Kidney epithelial cell (primary cell): ENCODE data around the gene FBLN2. TPM values are rescaled to one million over a fixed set of nuclear protein-coding genes. Genes with fewer than 3 reads are reported as not detected.

Experiments used
- DNase-seq: peaks from one replicate; pipeline ENCODE4 v3.0.0-alpha.2; 2010; ENCODE audit warnings: low read depth
- H3K27me3 ChIP-seq: 2 replicates; pipeline ENCODE4 v1.6.0; 2011; ENCODE audit warnings: low read length; ENCODE audit not compliant: control insufficient read depth, insufficient read depth
- H3K36me3 ChIP-seq: 2 replicates; pipeline ENCODE4 v1.5.1; 2011; ENCODE audit warnings: low read length; ENCODE audit not compliant: control insufficient read depth, insufficient read depth
- H3K4me3 ChIP-seq: 2 replicates; pipeline ENCODE4 v1.5.1; 2011; ENCODE audit warnings: low read depth, mild to moderate bottlenecking, control low read depth, low read length
- total RNA-seq: library from RNA; depleted of rRNA; stranded (reverse); fragments of >200 nt; gene quantifications from 2 replicates; pipeline ENCODE4 v1.2.3, GENCODE V29; 2015
- TF ChIP-seq, protein P1 (sequence below): IDR thresholded peaks from 2 replicates; pipeline ENCODE4 v1.5.1; 2011; ENCODE audit warnings: mild to moderate bottlenecking, moderate library complexity, low read length, control low read depth, inconsistent platforms; ENCODE audit not compliant: insufficient read depth, poor library complexity, severe bottlenecking

FBLN2 gene
- total RNA-seq, 1 donor from 2014 or later, result 6.7 TPM

DNA sequence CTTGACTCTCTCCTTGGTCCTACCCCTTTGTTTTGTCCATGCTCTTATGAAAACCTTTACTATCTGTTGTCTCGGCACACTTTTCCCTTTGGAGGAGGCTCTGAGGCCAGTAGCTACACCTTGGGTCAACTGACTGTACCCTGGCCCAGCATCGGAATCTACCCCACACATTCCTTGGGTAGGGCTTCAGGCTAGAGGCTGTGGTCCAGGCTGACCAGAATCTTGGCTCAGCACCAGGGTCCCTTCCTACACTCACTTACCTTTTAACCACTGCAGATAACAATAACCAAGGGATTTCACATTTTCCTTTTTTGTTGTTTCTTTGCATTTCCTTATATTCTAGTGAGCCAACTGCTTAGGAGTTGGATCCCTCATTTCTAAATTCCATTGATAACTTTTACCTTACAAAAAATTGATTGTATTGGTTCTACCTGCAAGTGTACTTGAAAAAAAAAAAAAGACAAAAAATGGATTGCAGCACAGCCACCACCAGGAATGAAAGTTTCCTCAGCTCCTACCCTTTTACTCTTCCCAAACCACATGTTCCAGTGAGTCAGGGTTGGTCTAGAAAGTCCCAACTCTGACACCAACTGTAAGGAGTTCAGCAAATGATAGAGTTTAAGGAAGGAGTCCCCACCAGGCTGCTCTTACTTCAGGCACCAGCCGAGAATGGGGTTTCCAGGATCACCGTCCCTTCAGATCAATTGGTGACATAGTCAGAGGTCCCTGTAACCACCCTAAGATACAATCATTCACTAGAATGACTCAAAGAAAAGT is 95.6 kb downstream of the FBLN2 start:
- Histone ChIP-seq H3K27me3 (peaks cover 18% of the 10 kb centered on the region), H3K4me3 (no peak overlapping the region), H3K36me3 (no peaks in the 10 kb centered on the region)
- no peak for DNase-seq
- TF ChIP-seq, protein P1, sequence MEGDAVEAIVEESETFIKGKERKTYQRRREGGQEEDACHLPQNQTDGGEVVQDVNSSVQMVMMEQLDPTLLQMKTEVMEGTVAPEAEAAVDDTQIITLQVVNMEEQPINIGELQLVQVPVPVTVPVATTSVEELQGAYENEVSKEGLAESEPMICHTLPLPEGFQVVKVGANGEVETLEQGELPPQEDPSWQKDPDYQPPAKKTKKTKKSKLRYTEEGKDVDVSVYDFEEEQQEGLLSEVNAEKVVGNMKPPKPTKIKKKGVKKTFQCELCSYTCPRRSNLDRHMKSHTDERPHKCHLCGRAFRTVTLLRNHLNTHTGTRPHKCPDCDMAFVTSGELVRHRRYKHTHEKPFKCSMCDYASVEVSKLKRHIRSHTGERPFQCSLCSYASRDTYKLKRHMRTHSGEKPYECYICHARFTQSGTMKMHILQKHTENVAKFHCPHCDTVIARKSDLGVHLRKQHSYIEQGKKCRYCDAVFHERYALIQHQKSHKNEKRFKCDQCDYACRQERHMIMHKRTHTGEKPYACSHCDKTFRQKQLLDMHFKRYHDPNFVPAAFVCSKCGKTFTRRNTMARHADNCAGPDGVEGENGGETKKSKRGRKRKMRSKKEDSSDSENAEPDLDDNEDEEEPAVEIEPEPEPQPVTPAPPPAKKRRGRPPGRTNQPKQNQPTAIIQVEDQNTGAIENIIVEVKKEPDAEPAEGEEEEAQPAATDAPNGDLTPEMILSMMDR, result no peak

DNA sequence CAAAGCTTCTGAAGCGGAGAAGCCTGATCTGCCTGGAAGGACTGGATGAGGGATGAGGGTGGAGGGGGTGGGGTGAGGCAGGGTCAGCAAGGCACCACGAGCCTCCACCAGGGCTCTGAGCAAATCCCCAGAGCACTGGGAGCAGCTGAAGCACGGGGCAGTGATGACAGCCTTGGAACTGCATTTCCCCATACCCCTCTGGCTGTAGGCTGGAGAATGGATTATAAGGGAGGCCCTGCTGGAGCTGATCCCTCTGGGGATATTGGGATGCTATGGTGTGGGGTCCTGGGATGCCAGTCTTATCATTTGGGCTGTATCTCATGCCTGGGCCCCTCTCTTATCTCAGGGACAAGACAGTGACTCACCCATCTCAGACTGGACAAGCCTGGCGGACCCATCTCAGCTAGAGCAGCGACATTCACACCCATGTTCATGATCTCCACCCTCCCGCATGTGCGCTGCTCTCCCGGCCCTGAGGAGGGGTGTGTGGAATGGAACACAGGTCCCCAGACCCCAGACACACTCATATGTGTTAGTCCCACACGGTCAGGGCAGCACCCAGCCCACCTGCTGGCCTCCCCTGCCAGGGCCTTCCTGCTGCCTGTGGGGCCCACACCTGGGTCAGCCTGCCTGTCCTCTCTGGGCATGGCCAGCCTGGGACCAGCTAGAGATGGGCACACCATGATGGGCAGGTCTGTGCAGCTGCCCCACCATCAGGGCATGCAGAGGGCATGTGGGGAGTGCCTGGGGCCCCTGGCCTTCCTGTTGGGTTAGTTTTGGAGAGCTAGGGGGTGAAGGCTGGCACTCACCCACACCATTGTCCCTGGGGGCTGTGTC is 97.1 kb downstream of the FBLN2 start:
- DNase-seq, result no peak
- peaks cover 18% of the 10 kb centered on the region for H3K27me3 ChIP-seq
- H3K4me3 ChIP-seq, result no peak overlapping the region
- TF ChIP-seq, protein P1, result no peak
- H3K36me3 ChIP-seq, result no peaks in the 10 kb centered on the region

DNA sequence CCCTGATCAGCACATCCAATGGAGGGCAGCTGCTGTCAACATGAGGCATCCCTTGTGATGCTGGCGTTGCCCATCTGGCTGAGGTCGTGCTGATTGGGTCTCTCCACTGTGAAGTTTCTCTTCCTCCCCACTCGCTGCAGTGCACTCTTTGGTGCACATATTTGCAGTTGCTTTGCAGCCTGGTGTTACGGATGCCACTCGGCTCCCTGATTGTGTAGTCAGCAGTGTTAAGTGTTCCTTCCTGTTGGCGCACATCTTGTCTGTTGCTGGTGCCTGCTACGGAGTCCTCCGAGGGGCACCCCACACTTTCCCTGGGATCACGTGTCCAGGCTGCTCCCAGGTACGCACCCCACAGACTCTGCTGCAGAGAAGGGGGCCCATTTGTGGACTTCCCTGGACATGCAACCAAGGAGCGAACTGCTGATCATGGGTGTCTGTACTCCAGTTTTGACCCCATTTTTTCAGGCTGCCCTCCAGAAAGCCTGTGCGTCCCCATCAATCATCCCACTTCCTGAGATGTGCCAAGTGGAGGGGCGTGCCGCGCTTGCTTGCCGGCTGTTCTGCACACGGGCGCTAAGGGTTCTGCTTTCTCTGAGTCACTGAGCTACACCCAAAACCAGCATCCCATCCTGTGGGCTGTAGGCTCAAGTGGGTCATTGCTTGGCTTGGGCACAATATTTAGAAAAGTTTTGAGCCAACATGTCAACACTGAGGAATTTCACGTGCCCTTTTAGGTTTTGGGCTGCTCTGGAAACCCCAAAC is 98.6 kb downstream of the FBLN2 start:
- no peaks in the 10 kb centered on the region for H3K36me3 ChIP-seq
- no peak for DNase-seq
- H3K4me3 ChIP-seq, result no peak overlapping the region
- H3K27me3 ChIP-seq, result peaks cover 18% of the 10 kb centered on the region
- TF ChIP-seq, protein P1, result no peak

DNA sequence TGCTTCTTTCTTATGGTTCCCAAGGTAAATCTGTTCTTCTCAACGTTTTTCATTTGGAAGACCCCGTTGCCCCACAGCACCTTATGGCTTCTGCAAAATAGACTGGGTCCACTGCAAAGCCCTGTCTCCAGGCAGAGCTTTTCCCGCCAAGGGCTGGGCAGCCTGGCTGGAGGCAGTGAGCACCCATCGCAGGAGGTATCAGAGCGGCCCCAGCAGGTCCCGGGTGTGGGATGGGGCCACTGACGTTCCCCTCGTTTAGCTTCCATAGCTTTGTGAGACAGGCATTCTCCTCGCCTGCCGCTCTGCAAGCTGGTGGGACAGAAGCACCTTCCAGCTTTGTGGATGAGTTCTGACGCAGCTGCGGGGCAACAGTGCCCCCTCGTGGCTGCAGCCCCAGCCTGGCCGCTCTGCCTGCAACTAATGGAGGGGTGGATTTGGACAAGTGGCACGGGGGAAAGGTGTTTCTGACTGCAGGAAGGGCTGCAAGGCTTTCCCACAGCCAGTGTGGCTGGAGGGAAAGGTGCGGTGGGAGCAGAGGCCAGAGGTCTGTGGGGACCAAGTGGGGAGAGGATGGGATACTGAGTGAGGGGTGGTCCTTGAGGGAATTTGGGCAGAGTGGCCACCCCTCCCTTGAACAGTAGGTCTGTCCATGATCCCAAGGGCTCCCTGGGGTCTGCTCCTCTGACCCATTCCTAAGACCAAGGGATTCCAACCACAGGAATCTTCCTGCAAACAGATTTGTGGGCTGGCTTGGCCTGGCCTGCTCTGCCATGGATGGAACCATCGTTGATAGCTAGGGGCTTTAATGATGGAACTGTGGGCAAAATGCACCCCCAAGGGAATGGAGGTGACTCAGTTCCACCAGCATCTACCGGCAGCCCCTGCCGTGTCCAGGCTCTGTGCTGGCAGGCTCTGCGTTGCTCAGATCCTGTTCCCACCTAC is 99.4 kb downstream of the FBLN2 start:
- Histone ChIP-seq H3K36me3 (no peaks in the 10 kb centered on the region), H3K27me3 (peaks cover 18% of the 10 kb centered on the region), H3K4me3 (no peak overlapping the region)
- no peak for DNase-seq
- TF ChIP-seq, protein P1, result peak; percentile 99

DNA sequence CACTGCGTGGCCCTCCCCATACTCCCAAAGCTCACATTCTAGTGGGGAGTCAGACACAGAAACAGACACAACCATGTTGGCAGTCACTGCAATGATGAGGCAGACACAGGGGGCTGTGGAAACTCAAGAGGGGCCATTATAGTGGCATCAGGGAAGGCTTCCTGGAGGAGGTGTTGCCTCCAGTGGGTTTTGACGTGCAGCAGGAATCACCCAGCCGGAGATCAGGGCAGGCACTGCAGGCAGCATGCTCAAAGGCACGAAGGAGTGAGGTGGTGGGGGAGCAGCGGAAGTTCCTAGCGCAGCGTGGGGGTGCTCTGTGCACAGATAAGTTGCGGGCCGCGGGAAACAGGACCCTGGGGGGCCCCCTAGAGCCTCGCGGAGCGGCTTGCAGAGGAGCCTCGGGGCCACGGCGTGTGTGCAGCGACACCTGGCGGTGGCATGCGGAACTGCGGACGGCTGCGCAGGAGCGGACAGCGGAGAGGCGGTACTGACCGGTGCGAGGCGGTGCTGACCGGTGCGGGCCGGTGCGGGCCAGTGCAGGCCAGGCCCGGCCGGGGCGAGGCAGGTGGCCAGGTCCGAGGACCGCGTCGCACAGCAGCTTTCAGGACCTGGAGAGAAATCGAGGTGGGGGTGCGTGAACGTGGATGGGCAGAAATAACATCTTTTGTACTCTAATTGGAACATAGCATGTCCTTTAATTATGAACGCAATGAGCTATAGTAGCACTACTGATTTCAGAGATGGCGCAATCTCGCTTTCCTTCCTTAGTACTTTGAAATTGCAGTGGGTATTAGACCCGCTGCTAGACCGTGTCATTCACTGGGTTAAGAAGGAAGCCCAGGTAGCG is 101.5 kb downstream of the FBLN2 start:
- no peak overlapping the region for H3K4me3 ChIP-seq
- DNase-seq, result no peak
- peaks cover 19% of the 10 kb centered on the region for H3K27me3 ChIP-seq
- TF ChIP-seq, protein P1, result peak; percentile 98
- no peaks in the 10 kb centered on the region for H3K36me3 ChIP-seq
